GM12874 (cell line): ENCODE measurements around the gene MX2.

Experiments used
- CTCF ChIP-seq: IDR thresholded peaks from 2 replicates; pipeline ENCODE4 v1.5.1; 2011; ENCODE audit warnings: low read depth, mild to moderate bottlenecking, control low read depth, low read length, moderate library complexity; ENCODE audit not compliant: insufficient read depth

Gene MX2

GRCh38 chr21:41363370-41364270 is 1.8 kb downstream of the MX2 start:
- no peak for TF ChIP-seq CTCF

DNA sequence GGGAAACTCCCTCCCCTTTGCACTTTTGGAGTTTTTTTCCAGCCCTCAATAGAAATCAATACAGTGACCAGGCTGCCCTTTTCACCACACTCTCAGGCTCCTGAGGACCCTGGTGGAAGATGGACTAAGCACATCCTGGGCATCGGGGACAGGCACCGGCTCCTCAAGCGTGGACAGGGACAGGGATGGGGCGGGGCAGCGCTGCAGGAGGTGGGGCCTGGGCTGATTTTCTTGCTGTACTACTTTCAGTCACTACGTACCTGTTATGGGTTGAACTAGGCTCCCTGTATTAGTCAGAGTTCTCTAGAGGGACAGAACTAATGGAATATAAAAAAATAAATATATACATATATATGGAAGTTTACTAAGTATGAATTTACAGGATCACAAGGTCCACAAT is 2.5 kb downstream of the MX2 start:
- no peak for TF ChIP-seq CTCF

DNA sequence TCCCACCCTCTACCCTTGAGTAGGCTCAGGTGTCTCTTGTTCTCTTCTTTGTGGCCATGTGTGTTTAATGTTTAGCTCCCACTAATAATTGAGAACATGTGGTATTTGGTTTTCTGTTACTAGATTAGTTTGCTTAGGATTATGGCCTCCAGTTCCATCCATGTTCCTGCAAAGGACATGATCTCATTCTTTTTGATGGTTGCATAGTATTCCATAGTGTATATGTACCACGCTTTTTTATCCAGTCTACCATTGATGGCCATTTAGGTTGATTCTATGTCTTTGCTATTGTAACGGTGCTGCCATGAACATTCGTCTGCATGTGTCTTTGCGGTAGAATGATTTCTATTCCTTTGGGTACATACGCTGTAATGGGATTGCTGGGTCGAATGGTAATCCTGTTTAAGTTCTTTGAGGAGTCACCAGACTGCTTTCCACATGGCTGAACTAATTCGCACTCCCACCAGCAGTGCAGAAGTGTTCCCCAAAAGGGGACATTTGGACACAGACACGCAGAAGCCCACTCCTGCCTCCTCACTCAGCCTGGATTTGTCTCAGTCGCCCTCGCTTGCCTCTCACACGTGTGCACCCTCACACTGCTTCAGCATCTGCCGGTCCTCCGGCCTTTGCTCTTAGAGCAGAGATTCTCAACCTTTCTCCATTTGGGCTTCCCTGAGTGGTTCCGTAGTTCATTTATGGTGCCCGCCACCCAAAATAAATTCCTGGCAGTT is 3.7 kb downstream of the MX2 start:
- no peak for TF ChIP-seq CTCF

- no peak for TF ChIP-seq CTCF
These were observed 4.8 kb downstream of the MX2 start for GRCh38 chr21:41366522-41367151.

- TF ChIP-seq CTCF = no peak
These were observed 5.6 kb downstream of the MX2 start for GRCh38 chr21:41367301-41367944.

- TF ChIP-seq CTCF = no peak
These were observed 6.3 kb downstream of the MX2 start for GRCh38 chr21:41367945-41368734.
